Aorta (tissue), 5 donors: ENCODE data around the gene DNAJC25. TPM values are rescaled to one million over a fixed set of nuclear protein-coding genes. Genes with fewer than 3 reads are reported as not detected.

Experiments used
- ATAC-seq: fragments of 200-7000 bp; cut with Tn5 transposase; one replicate; pipeline ENCODE4 v1.9.1; 2022; ENCODE audit warnings: moderate library complexity; ENCODE audit not compliant: low FRiP score
- DNase-seq, 2 donors: peaks; one replicate each; pipeline ENCODE4 v3.0.0-alpha.2; 2020
- H3K27ac ChIP-seq, 2 donors: one replicate each; pipeline ENCODE4 v1.5.1; 2013; ENCODE audit warnings: low read length in 2 of 2, mild to moderate bottlenecking in 2 of 2, moderate library complexity in 2 of 2, control low read depth in 1 of 2, inconsistent platforms in 1 of 2, low read depth in 1 of 2
- H3K27me3 ChIP-seq, 2 donors: one replicate each; pipeline ENCODE4 v1.6.1; 2013; ENCODE audit warnings: control low read depth in 1 of 2, low read length in 1 of 2, mild to moderate bottlenecking in 1 of 2, moderate library complexity in 1 of 2; ENCODE audit not compliant: insufficient read depth in 2 of 2, control insufficient read depth in 1 of 2
- H3K36me3 ChIP-seq, 2 donors: one replicate each; pipeline ENCODE4 v1.6.1; 2013; ENCODE audit warnings: control low read depth in 1 of 2, low read length in 1 of 2, mild to moderate bottlenecking in 1 of 2; ENCODE audit not compliant: insufficient read depth in 2 of 2, control insufficient read depth in 1 of 2
- H3K4me1 ChIP-seq, 2 donors: one replicate each; pipeline ENCODE4 v1.6.1; 2013; ENCODE audit warnings: low read length in 2 of 2, control low read depth in 1 of 2, mild to moderate bottlenecking in 1 of 2, moderate library complexity in 1 of 2; ENCODE audit not compliant: insufficient read depth in 2 of 2, control insufficient read depth in 1 of 2
- H3K4me3 ChIP-seq, 2 donors: one replicate each; pipeline ENCODE4 v1.5.1; 2013; ENCODE audit warnings: low read length in 2 of 2, control low read depth in 1 of 2, mild to moderate bottlenecking in 1 of 2
- H3K9me3 ChIP-seq: one replicate; pipeline ENCODE4 v1.6.1; 2013; ENCODE audit warnings: mild to moderate bottlenecking, low read length; ENCODE audit not compliant: control insufficient read depth
- WGBS, 2 donors: extraction: QIAGEN DNeasy Blood & Tissue Kit; methylation state at CpG; one replicate each; pipeline ENCODE4 v1.1.7; 2013; 5-methylcytosine and 5-hydroxymethylcytosine counted together
- intact Hi-C, 2 donors: fragments of 100-400 bp; cut with DNase I; formaldehyde crosslinking; loops; one replicate each; pipeline versions ENCODE4 v1.14.2 to v1.15.0; 2022
- long read RNA-seq, 2 donors: library from polyadenylated mRNA; unstranded; transcript quantifications; one replicate each; pipeline ENCODE4 v2.0.0, GENCODE V29; 2020 to 2021
- polyA plus RNA-seq, 2 donors: library from polyadenylated mRNA; stranded (reverse); fragments of 200-250 nt; gene quantifications; one replicate each; pipeline ENCODE4 v1.2.3, GENCODE V29; 2013
- total RNA-seq, 2 donors: library from RNA; stranded (reverse); fragmentation: NEBNext Ultra II Directional; extraction: Animal tissue kit (Norgen Biotek cat#: 25700); gene quantifications; one replicate each; pipeline ENCODE4 v1.2.1, GENCODE V29; 2021
- donor health status: healthy with polysubstance abuse.
- donor health status: Bipolar disorder and iron deficiency.
- donor health status: DM: no; HTN: no; CAD: no.
- donor health status: DM: no; HTN: no; CAD: no.
- donor health status: DM: yes; HTN: yes; CAD: no.

DNAJC25 gene
- total RNA-seq = 1 to 10 TPM; 5.6 to 6.0 TPM
- polyA plus RNA-seq = 1 to 10 TPM; 5.0 to 5.1 TPM
- long read RNA-seq, donor 1, partial matches to known transcripts = 0 of 1 reads
- long read RNA-seq, donor 1, other reads (novel, unspliced or antisense) = 0 of 1 reads
- long read RNA-seq, donor 2, partial matches to known transcripts = 3 of 10 reads
- long read RNA-seq, donor 2, other reads (novel, unspliced or antisense) = 2 of 10 reads

- ATAC-seq = peak; percentile 100
- DNase-seq = peak; percentile 98
- H3K27ac ChIP-seq = peak within 1 kb of the TSS; percentile 4 to 14
- H3K4me1 ChIP-seq = peaks cover 3 to 10% of the 10 kb centered on the region in 2 donors
- intact Hi-C loops = no loop called here
- H3K9me3 ChIP-seq = no peaks in the 10 kb centered on the region
- H3K36me3 ChIP-seq = no peaks in the 10 kb centered on the region
- WGBS, 2 donors = 0% methylated on average over 63 to 79 of the region's 79 CpGs
- H3K4me3 ChIP-seq = peak within 1 kb of the TSS; percentile 62 to 93
- no peaks in the 10 kb centered on the region for H3K27me3 ChIP-seq
Measured at GRCh38 chr9:111631214-111631971, at the start of gene DNAJC25. TSS of gene DNAJC25 (plus strand) at chr9:111631334. CDS start at chr9:111631408, 74 bp downstream.

- no peaks in the 10 kb centered on the region for H3K9me3 ChIP-seq
- 72 to 77% methylated on average over 3 of the region's 3 CpGs for WGBS, 2 donors
- ATAC-seq = no peak
- no peak for DNase-seq
- H3K27ac ChIP-seq = no peak overlapping the region
- intact Hi-C loops = no loop called here
- no peak overlapping the region for H3K4me3 ChIP-seq
- no peaks in the 10 kb centered on the region for H3K27me3 ChIP-seq
- H3K36me3 ChIP-seq = peaks cover 0 to 10% of the 10 kb centered on the region in 2 donors
- no peaks in the 10 kb centered on the region for H3K4me1 ChIP-seq
Measured at GRCh38 chr9:111582888-111583287, 48.2 kb upstream of the DNAJC25 start.

- intact Hi-C loops = no loop called here
- peaks cover 0 to 10% of the 10 kb centered on the region in 2 donors for H3K36me3 ChIP-seq
- ATAC-seq = no peak
- no peaks in the 10 kb centered on the region for H3K9me3 ChIP-seq
- no peak overlapping the region for H3K4me3 ChIP-seq
- no peak for DNase-seq
- H3K4me1 ChIP-seq = no peaks in the 10 kb centered on the region
- 95 to 97% methylated on average over 5 of the region's 5 CpGs for WGBS, 2 donors
- H3K27ac ChIP-seq = no peak overlapping the region
- no peaks in the 10 kb centered on the region for H3K27me3 ChIP-seq
Measured at GRCh38 chr9:111586378-111586777, 44.8 kb upstream of the DNAJC25 start.

- no peaks in the 10 kb centered on the region for H3K9me3 ChIP-seq
- intact Hi-C loops = no loop called here
- WGBS, 2 donors = 56 to 72% methylated on average over 5 of the region's 5 CpGs
- peaks cover 0 to 4% of the 10 kb centered on the region in 2 donors for H3K36me3 ChIP-seq
- DNase-seq = no peak
- ATAC-seq = no peak
- no peak overlapping the region for H3K4me3 ChIP-seq
- H3K27me3 ChIP-seq = no peaks in the 10 kb centered on the region
- no peaks in the 10 kb centered on the region for H3K4me1 ChIP-seq
- H3K27ac ChIP-seq = no peak overlapping the region
Measured at GRCh38 chr9:111588846-111589245, 42.3 kb upstream of the DNAJC25 start.

- intact Hi-C loops = loop anchor here (2.0 to 10.0 kb wide), 4 partner anchors 65 to 474 kb away; no protein-coding TSS in a partner anchor
- H3K4me3 ChIP-seq = peak overlapping the region; percentile 62 to 84
- no peaks in the 10 kb centered on the region for H3K4me1 ChIP-seq
- no peak overlapping the region for H3K27ac ChIP-seq
- no peaks in the 10 kb centered on the region for H3K9me3 ChIP-seq
- DNase-seq = peak; percentile 66 to 84
- H3K27me3 ChIP-seq = no peaks in the 10 kb centered on the region
- peak; percentile 49 for ATAC-seq
- H3K36me3 ChIP-seq = peaks cover 0 to 2% of the 10 kb centered on the region in 2 donors
- WGBS, 2 donors = 1% methylated on average over 41 of the region's 41 CpGs
Measured at GRCh38 chr9:111597852-111598732, 33.0 kb upstream of the DNAJC25 start.

- intact Hi-C loops = loop anchor here (5.0 to 10.0 kb wide), 3 partner anchors 94 to 474 kb away; no protein-coding TSS in a partner anchor
- Histone ChIP-seq H3K4me3 (peak overlapping the region; percentile 62 to 84), H3K4me1 (no peaks in the 10 kb centered on the region), H3K27ac (peak overlapping the region in 1 of 2 donors; percentile 16), H3K27me3 (no peaks in the 10 kb centered on the region), H3K36me3 (peaks cover 0 to 2% of the 10 kb centered on the region in 2 donors), H3K9me3 (no peaks in the 10 kb centered on the region)
- peak; percentile 58 to 82 for DNase-seq
- ATAC-seq = peak; percentile 45
- WGBS, 2 donors = 1% methylated on average over 16 of the region's 16 CpGs
Measured at GRCh38 chr9:111598733-111599091, 32.4 kb upstream of the DNAJC25 start.

GRCh38 chr9:111599092-111599954, 31.8 kb upstream of the DNAJC25 start, which contains the start of gene PTGR1:
TSS of gene PTGR1 (minus strand) at chr9:111599647. CDS start at chr9:111597422, 2,225 bp downstream.
- WGBS, 2 donors = 1% methylated on average over 57 to 64 of the region's 64 CpGs
- Histone ChIP-seq H3K27ac (peak within 1 kb of the TSS in 1 of 2 donors; percentile 23), H3K27me3 (no peaks in the 10 kb centered on the region), H3K4me1 (no peaks in the 10 kb centered on the region), H3K4me3 (peak within 1 kb of the TSS; percentile 62 to 84), H3K36me3 (peaks cover 0 to 2% of the 10 kb centered on the region in 2 donors), H3K9me3 (no peaks in the 10 kb centered on the region)
- ATAC-seq (peak; percentile 89), DNase-seq (peak; percentile 91 to 95)
- intact Hi-C loops = loop anchor here (5.0 to 10.0 kb wide), 3 partner anchors 93 to 473 kb away; no protein-coding TSS in a partner anchor
